ENCODE data around the gene VPS37B.
A peak's percentile ranks its signal among the peaks of the same experiment; 100 is the strongest.
"Not testable (repeated sequence)": the region's sequence is repeated elsewhere in the genome, so short reads cannot be mapped to it uniquely, and the experiment has no call there.

Gene VPS37B

DNA sequence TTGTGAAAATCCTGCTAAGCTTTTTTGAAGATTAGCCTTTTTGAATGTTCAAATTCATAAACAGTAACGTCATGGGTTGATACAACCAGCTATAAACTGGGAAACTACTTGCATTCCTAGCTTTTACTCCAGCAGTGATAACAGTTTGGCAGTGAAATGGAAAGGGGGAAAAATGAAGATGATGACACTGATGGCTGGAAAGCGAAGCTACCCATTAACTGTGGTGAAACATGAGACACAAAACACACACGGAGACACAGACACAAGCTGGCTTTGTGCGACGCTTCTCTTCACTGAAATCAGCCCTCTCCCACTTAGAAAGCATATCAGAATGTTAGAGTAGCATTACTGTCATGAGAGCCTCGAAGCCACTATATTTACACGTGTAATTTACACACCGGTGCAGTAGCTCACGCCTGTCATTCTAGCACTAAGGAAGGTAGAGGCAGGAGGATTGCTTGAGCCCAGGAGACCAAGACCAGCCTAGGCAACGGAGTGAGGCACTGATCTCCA is 15.7 kb downstream of the VPS37B start:
- Mint-ChIP-seq H3K9me3 (no peaks in the 10 kb centered on the region), H3K4me3 (peak overlapping the region in 1 of 3 experiments; percentile 37), H3K27me3 (ENCODE audit: low read depth) (no peaks in the 10 kb centered on the region)

DNA sequence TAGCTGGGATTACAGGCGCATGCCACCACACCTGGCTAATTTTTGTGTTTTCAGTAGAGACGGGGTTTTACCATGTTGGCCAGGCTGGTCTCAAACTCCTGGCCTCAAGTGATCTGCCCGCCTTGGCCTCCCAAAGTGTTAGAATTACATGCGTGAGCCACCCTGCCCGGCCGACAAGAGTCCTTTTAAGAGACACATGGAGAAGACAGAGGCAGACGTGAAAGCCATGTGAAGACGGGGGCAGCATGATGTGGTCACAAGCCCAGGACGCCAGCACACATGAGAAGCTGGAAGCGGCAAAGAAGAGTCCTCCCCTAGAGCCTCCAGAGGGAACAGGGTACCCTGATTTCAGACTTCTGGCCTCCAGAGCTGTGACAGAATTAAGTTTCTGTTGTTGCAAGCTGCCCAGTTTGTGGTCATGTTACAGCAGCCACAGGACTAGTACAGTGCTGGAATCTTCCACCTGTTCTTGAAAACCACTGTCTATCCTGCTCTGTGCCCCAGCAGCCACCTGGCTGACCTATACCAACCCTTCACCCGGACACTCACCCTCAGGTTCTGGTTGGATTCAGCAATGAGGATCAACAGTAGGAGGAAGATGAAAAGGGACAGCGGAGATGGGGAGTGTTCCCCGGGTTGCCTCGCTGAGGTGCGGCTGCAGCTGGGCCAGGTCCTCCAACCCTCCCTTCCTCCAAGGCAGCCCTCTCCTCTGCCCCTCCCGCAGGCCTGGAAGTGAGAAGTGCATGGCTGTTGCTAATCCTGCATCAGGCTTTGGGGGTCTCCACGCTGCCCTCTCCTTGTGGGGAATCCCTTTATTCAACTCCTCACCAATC is 16.9 kb downstream of the VPS37B start:
- Mint-ChIP-seq H3K27ac (peak overlapping the region; percentile 30 to 79 (median 77)), H3K4me3 (no peak overlapping the region), H3K27me3 (ENCODE audit: low read depth) (no peaks in the 10 kb centered on the region), H3K36me3 (ENCODE audit: low read depth) (no peaks in the 10 kb centered on the region), H3K9me3 (no peaks in the 10 kb centered on the region), H3K4me1 (peaks cover 86% of the 10 kb centered on the region)
- TF ChIP-seq, protein P1, sequence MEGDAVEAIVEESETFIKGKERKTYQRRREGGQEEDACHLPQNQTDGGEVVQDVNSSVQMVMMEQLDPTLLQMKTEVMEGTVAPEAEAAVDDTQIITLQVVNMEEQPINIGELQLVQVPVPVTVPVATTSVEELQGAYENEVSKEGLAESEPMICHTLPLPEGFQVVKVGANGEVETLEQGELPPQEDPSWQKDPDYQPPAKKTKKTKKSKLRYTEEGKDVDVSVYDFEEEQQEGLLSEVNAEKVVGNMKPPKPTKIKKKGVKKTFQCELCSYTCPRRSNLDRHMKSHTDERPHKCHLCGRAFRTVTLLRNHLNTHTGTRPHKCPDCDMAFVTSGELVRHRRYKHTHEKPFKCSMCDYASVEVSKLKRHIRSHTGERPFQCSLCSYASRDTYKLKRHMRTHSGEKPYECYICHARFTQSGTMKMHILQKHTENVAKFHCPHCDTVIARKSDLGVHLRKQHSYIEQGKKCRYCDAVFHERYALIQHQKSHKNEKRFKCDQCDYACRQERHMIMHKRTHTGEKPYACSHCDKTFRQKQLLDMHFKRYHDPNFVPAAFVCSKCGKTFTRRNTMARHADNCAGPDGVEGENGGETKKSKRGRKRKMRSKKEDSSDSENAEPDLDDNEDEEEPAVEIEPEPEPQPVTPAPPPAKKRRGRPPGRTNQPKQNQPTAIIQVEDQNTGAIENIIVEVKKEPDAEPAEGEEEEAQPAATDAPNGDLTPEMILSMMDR (IDR thresholded peaks at IDR 0.05; ENCODE audit: unreplicated experiment in 3 of 3): no peak

More for the DNA sequence above, 15.7 kb downstream of the VPS37B start:
- TF ChIP-seq, protein P1 (IDR thresholded peaks at IDR 0.05; ENCODE audit: unreplicated experiment in 3 of 3): no peak
- H3K36me3 Mint-ChIP-seq (ENCODE audit: low read depth): no peaks in the 10 kb centered on the region
- peaks cover 87% of the 10 kb centered on the region for H3K4me1 Mint-ChIP-seq
- peak overlapping the region; percentile 30 to 79 (median 77) for H3K27ac Mint-ChIP-seq

DNA sequence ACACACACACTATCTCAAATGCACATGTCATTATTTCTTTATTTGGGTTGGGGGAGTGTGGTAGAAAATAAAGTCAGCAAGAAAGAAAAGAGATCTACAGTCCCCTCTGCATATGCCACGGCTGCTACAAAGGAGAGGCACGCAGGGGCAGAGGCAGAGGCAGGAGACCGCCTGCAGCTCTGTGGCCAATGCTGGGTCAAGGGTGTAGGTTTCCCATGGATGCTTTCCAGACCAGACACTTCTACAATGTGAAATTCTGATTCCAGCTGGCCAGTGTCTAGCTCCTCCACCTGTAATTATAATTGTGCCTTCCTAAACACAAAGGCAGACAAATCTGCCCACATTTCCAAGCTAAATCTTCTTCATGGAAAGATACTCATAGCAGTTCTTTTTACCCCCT is 19.2 kb downstream of the VPS37B start:
- peaks cover 88% of the 10 kb centered on the region for H3K4me1 Mint-ChIP-seq
- H3K36me3 Mint-ChIP-seq (ENCODE audit: low read depth): no peaks in the 10 kb centered on the region

GRCh38 chr12:122876281-122876680 is 19.6 kb downstream of the VPS37B start:
- not testable (repeated sequence) for H3K9me3 Mint-ChIP-seq; H3K27me3 Mint-ChIP-seq (ENCODE audit: low read depth); H3K36me3 Mint-ChIP-seq (ENCODE audit: low read depth)
- Mint-ChIP-seq H3K27ac (peak overlapping the region; percentile 46 to 79 (median 70)), H3K4me3 (peak overlapping the region in 1 of 3 experiments; percentile 18), H3K4me1 (peaks cover 88% of the 10 kb centered on the region)

More for the DNA sequence above, 19.2 kb downstream of the VPS37B start:
- Mint-ChIP-seq H3K4me3 (peak overlapping the region in 1 of 3 experiments; percentile 18), H3K27me3 (ENCODE audit: low read depth) (no peaks in the 10 kb centered on the region), H3K9me3 (no peaks in the 10 kb centered on the region), H3K27ac (peak overlapping the region; percentile 46 to 79 (median 46))
- TF ChIP-seq, protein P1 (IDR thresholded peaks at IDR 0.05; ENCODE audit: unreplicated experiment in 3 of 3): no peak

DNA sequence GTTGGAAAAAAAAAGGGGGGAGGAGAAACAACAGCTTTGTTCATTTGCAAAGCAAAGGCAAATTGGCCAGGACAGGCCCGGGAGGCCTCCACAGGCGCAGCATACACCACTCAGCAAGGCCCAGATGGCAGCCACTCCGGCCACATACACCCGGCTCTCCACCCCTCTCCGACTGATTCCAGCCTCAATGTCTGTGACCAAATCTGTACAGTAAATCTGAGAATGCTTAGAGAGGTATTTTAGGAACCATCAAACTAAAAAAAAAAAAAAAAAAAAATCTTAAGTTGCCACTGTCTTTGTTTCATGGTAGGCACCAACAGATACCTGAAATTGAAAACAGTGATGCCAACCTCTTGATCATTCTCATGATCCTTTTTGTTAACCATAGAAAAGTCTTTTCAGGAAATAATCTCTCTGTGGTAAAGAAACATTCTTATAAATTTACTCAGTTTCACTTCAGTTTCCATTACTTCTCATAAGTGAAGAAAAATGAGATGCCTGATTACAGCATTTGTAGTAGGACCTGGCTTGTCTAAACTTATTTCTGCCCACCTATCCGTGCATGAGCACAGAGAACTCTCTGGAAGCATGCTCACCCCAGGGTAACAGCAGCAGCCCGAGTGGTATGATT is 20.2 kb downstream of the VPS37B start:
- TF ChIP-seq, protein P1 (IDR thresholded peaks at IDR 0.05; ENCODE audit: unreplicated experiment in 3 of 3): no peak
- Mint-ChIP-seq H3K4me1 (peaks cover 88% of the 10 kb centered on the region), H3K9me3 (no peaks in the 10 kb centered on the region), H3K4me3 (peak overlapping the region in 1 of 3 experiments; percentile 27), H3K27ac (peak overlapping the region; percentile 44 to 79 (median 70)), H3K36me3 (ENCODE audit: low read depth) (peaks cover 2% of the 10 kb centered on the region), H3K27me3 (ENCODE audit: low read depth) (no peaks in the 10 kb centered on the region)

DNA sequence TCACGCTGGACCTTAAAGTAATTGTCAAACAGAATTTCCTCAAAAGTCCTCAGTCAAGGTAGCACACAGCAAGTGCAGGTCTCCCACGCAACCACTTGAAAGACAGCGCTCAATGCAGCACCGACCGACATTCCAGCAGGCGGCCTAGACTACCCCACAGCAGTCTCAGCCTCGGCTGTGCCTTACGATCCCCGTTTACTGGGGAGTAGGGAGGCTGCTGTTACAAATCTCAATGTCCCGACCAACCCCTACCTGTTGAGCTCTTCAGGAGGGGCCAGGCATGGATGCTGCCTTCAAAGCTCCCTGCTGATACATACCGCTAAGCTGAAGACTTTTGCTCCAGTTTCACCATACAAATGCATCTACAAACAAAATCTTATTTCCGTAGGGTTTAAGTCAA is 21.8 kb downstream of the VPS37B start:
- Mint-ChIP-seq H3K27ac (peak overlapping the region; percentile 94 to 97 (median 96)), H3K9me3 (no peaks in the 10 kb centered on the region)

More for the DNA sequence above, 21.8 kb downstream of the VPS37B start:
- TF ChIP-seq, protein P1 (IDR thresholded peaks at IDR 0.05; ENCODE audit: unreplicated experiment in 3 of 3): no peak
- no peaks in the 10 kb centered on the region for H3K27me3 Mint-ChIP-seq (ENCODE audit: low read depth)
- H3K4me3 Mint-ChIP-seq: peak overlapping the region in 2 of 3 experiments; percentile 11 to 86
- peaks cover 85% of the 10 kb centered on the region for H3K4me1 Mint-ChIP-seq
- peaks cover 15% of the 10 kb centered on the region for H3K36me3 Mint-ChIP-seq (ENCODE audit: low read depth)
